ENCODE measurements around the gene KIF23.

Gene KIF23

GRCh38 chr15:69497667-69498066, 83.5 kb downstream of the KIF23 start:
- DNase-seq: peak; percentile 14

All from activated CD4-positive, alpha-beta T cell treated with anti-CD3 and anti-CD28 coated beads, Interleukin-2, amount 50 U/mL, for 16 hours (primary cell).